ENCODE results near the gene CCDC157. TPM values are rescaled to one million over a fixed set of nuclear protein-coding genes. Genes with fewer than 3 reads are reported as not detected.

The CCDC157 gene
- total and polyA plus RNA-seq, 2 donors (not counting 1 experiment from before 2014, with no cell fraction given): 3.6 to 6.4 TPM

- Histone ChIP-seq H3K4me1 (ENCODE audit: control insufficient read depth in 2 of 2, insufficient read depth in 2 of 2, low read length in 2 of 2) (no peaks in the 10 kb centered on the region), H3K36me3 (replicated peaks in 1 of 2; ENCODE audit: control extremely low read depth in 1 of 2, control insufficient read depth in 1 of 2, extremely low read depth in 1 of 2, insufficient read depth in 2 of 2, low read length in 1 of 2) (peaks cover 0 to 18% of the 10 kb centered on the region in 2 experiments), H3K79me2 (ENCODE audit: control insufficient read depth, insufficient read depth, low read length) (no peaks in the 10 kb centered on the region), H3K27ac (ENCODE audit: low read length in 2 of 2) (no peak overlapping the region), H3K27me3 (replicated peaks in 1 of 4; ENCODE audit: control extremely low read depth in 1 of 4, control insufficient read depth in 3 of 4, insufficient read depth in 4 of 4, low read length in 3 of 4) (no peaks in the 10 kb centered on the region), H3K4me3 (ENCODE audit: control extremely low read depth in 1 of 5, extremely low read depth in 1 of 5, insufficient read depth in 1 of 5, low read depth in 2 of 5, low read length in 4 of 5) (no peak overlapping the region), H3K4me2 (replicated peaks; ENCODE audit: low read depth, low read length, poor library complexity, severe bottlenecking) (no peak overlapping the region), H4K20me1 (ENCODE audit: control insufficient read depth, insufficient read depth, low read length, poor library complexity, severe bottlenecking) (no peaks in the 10 kb centered on the region), H3K9ac (ENCODE audit: low read length) (no peak overlapping the region), H2AFZ (ENCODE audit: insufficient read depth, low read depth, low read length, poor library complexity, severe bottlenecking) (no peak overlapping the region), H3K9me3 (ENCODE audit: control extremely low read depth in 1 of 3, control insufficient read depth in 2 of 3, insufficient read depth in 1 of 3, low read length in 2 of 3) (no peaks in the 10 kb centered on the region)
- no peak for TF ChIP-seq CTCF (IDR thresholded peaks at IDR 0.05)
- no peak for TF ChIP-seq EZH2 (IDR thresholded peaks at IDR 0.05; ENCODE audit: borderline replicate concordance, insufficient read depth, low read depth, low read length, poor library complexity, severe bottlenecking)
- CTCF ChIA-PET: interaction anchor here (0.6 to 1.7 kb wide), 5 partner anchors 10 to 133 kb away, joined by 4 to 9 read pairs (median 5); no protein-coding TSS in a partner anchor
- Mint-ChIP-seq H3K27ac (no peak overlapping the region), H3K9me3 (ENCODE audit: insufficient read depth) (no peaks in the 10 kb centered on the region), H3K4me1 (no peaks in the 10 kb centered on the region), H3K27me3 (no peaks in the 10 kb centered on the region), H3K4me3 (no peak overlapping the region)
- no peak for DNase-seq
- intact Hi-C loops (cut with micrococcal nuclease): no loop called here
- ATAC-seq (ENCODE audit: low read depth): no peak
- 94% methylated on average over 3 of the region's 5 CpGs for WGBS (ENCODE audit: insufficient coverage)
- POLR2A ChIA-PET: interaction anchor here (1.6 kb wide), 1 partner anchor 10 kb away, joined by 6 read pairs; no protein-coding TSS in a partner anchor
Observed at GRCh38 chr22:30413745-30414524, 57.1 kb downstream of the CCDC157 start.

DNA sequence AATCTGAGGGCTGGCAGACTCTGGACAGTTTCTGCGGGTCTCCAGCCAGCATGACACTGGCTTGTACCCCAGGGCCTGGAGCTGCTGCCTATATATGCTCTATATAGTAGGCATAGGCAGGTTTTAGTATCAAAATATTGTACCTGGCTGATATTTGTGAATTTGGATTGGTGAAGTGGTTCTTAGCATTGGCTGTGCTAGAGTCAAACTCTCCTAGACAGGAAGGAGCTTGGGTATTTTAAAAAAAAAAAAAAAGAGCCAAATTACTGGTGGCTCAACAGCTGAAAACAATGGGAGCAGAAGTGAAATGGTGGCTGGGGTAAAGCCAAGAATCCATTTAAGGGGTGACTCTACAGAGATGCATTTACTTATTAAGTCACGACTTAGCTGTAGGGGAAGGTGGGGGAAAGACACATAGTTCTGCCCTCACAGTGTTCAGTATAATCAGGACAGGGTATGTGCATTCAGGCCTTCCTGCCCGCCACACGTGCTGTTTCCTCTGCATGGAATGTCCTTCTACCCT lies 57.8 kb downstream of the CCDC157 start:
- no peaks in the 10 kb centered on the region for H3K9me3 Mint-ChIP-seq (ENCODE audit: insufficient read depth)
- 80% methylated on average over 1 of the region's 4 CpGs for WGBS (ENCODE audit: insufficient coverage)
- H3K4me2 ChIP-seq (replicated peaks; ENCODE audit: low read depth, low read length, poor library complexity, severe bottlenecking): no peak overlapping the region
- H2AFZ ChIP-seq (ENCODE audit: insufficient read depth, low read depth, low read length, poor library complexity, severe bottlenecking): no peak overlapping the region
- H3K27ac Mint-ChIP-seq: no peak overlapping the region
- TF ChIP-seq CTCF (IDR thresholded peaks at IDR 0.05): no peak
- TF ChIP-seq EZH2 (IDR thresholded peaks at IDR 0.05; ENCODE audit: borderline replicate concordance, insufficient read depth, low read depth, low read length, poor library complexity, severe bottlenecking): no peak
- no peak overlapping the region for H3K27ac ChIP-seq (ENCODE audit: low read length in 2 of 2)
- no peaks in the 10 kb centered on the region for H3K79me2 ChIP-seq (ENCODE audit: control insufficient read depth, insufficient read depth, low read length)
- no peak overlapping the region for H3K4me3 ChIP-seq (ENCODE audit: control extremely low read depth in 1 of 5, extremely low read depth in 1 of 5, insufficient read depth in 1 of 5, low read depth in 2 of 5, low read length in 4 of 5)
- ChIA-PET CTCF (interaction anchor here (1.5 to 1.7 kb wide), 2 partner anchors 24 to 126 kb away, joined by 5 read pairs; no protein-coding TSS in a partner anchor), POLR2A (interaction anchor here (1.6 kb wide), 1 partner anchor 9 kb away, joined by 6 read pairs; no protein-coding TSS in a partner anchor)
- no peaks in the 10 kb centered on the region for H3K9me3 ChIP-seq (ENCODE audit: control extremely low read depth in 1 of 3, control insufficient read depth in 2 of 3, insufficient read depth in 1 of 3, low read length in 2 of 3)
- DNase-seq (no peak), ATAC-seq (ENCODE audit: low read depth) (no peak)
- no peaks in the 10 kb centered on the region for H3K4me1 ChIP-seq (ENCODE audit: control insufficient read depth in 2 of 2, insufficient read depth in 2 of 2, low read length in 2 of 2)
- intact Hi-C loops (cut with micrococcal nuclease): no loop called here
- no peak overlapping the region for H3K9ac ChIP-seq (ENCODE audit: low read length)
- no peaks in the 10 kb centered on the region for H3K27me3 Mint-ChIP-seq
- H3K4me1 Mint-ChIP-seq: no peaks in the 10 kb centered on the region
- H3K4me3 Mint-ChIP-seq: no peak overlapping the region
- H3K36me3 ChIP-seq (replicated peaks in 1 of 2; ENCODE audit: control extremely low read depth in 1 of 2, control insufficient read depth in 1 of 2, extremely low read depth in 1 of 2, insufficient read depth in 2 of 2, low read length in 1 of 2): peaks cover 0 to 18% of the 10 kb centered on the region in 2 experiments
- no peaks in the 10 kb centered on the region for H4K20me1 ChIP-seq (ENCODE audit: control insufficient read depth, insufficient read depth, low read length, poor library complexity, severe bottlenecking)
- H3K27me3 ChIP-seq (replicated peaks in 1 of 4; ENCODE audit: control extremely low read depth in 1 of 4, control insufficient read depth in 3 of 4, insufficient read depth in 4 of 4, low read length in 3 of 4): no peaks in the 10 kb centered on the region

All from B cell (primary cell).